NCI-H82 treated with DMSO at 0.1 percent for 48 hours (cell line): ENCODE measurements around the gene RUNX2.

Source experiments
- DNase-seq: peaks from one replicate; lab custom pipeline; 2025; ENCODE audit not compliant: unreplicated experiment; lab: John Stamatoyannopoulos, UW

Gene RUNX2

GRCh38 chr6:45400021-45400420 is 71.9 kb downstream of the RUNX2 start:
- DNase-seq: no peak

GRCh38 chr6:45411959-45412358 is 83.8 kb downstream of the RUNX2 start:
- no peak for DNase-seq

GRCh38 chr6:45415315-45415714 is 87.2 kb downstream of the RUNX2 start:
- DNase-seq: no peak

- no peak for DNase-seq
Measured at GRCh38 chr6:45415788-45416518, 87.8 kb downstream of the RUNX2 start.

GRCh38 chr6:45416700-45417099 is 88.6 kb downstream of the RUNX2 start:
- no peak for DNase-seq

GRCh38 chr6:45417436-45417835 is 89.3 kb downstream of the RUNX2 start:
- no peak for DNase-seq

- DNase-seq: peak; percentile 37
Measured at GRCh38 chr6:45419571-45420082, 91.5 kb downstream of the RUNX2 start.

GRCh38 chr6:45420083-45420908 is 92.2 kb downstream of the RUNX2 start:
- no peak for DNase-seq

- peak; percentile 47 for DNase-seq
Measured at GRCh38 chr6:45420909-45421708, 93.0 kb downstream of the RUNX2 start.

GRCh38 chr6:45421709-45422502 is 93.8 kb downstream of the RUNX2 start:
- peak; percentile 32 for DNase-seq

- DNase-seq: no peak
Measured at GRCh38 chr6:45422503-45423110, 94.5 kb downstream of the RUNX2 start.

GRCh38 chr6:45423111-45423823 is 95.1 kb downstream of the RUNX2 start:
- DNase-seq: no peak

- DNase-seq: no peak
Measured at GRCh38 chr6:45423824-45424450, 95.8 kb downstream of the RUNX2 start.

- DNase-seq: no peak
Measured at GRCh38 chr6:45424451-45424861, 96.3 kb downstream of the RUNX2 start.

GRCh38 chr6:45426251-45426650 is 98.1 kb downstream of the RUNX2 start:
- DNase-seq: no peak

GRCh38 chr6:45427726-45428125 is 99.6 kb downstream of the RUNX2 start:
- no peak for DNase-seq

- no peak for DNase-seq
Measured at GRCh38 chr6:45428727-45429126, 100.6 kb downstream of the RUNX2 start.

GRCh38 chr6:45430590-45431202 is 102.6 kb downstream of the RUNX2 start:
- DNase-seq: peak; percentile 57
